ENCODE results near the gene STAT1. TPM values are rescaled to one million over a fixed set of nuclear protein-coding genes. Genes with fewer than 3 reads are reported as not detected.
A peak's percentile ranks its signal among the peaks of the same experiment; 100 is the strongest.

The STAT1 gene
- total and polyA plus RNA-seq, 3 donors from 2014 or later, result 52.7 to 87.1 (median 60.5) TPM

- Histone ChIP-seq H3K27me3 (no peaks in the 10 kb centered on the region), H3K4me3 (peak overlapping the region; percentile 84 to 90), H3K36me3 (ENCODE audit: low read depth, missing control alignments) (no peaks in the 10 kb centered on the region), H3K27ac (peak overlapping the region; percentile 51 to 93), H3K9me3 (no peaks in the 10 kb centered on the region), H3K4me1 (peaks cover 13% of the 10 kb centered on the region)
- intact Hi-C loops (cut with DNase I; ENCODE audit: low total_unique reads), result no loop called here
- WGBS, 2 donors, result 25 to 30% methylated on average over 14 of the region's 14 CpGs
- DNase-seq, result no peak
- TF ChIP-seq POLR2A (IDR thresholded peaks at IDR 0.05) (no peak), CTCF (IDR thresholded peaks at IDR 0.05) (no peak)
These were observed 908 bp downstream of the STAT1 start for GRCh38 chr2:191012845-191013681.

- intact Hi-C loops (cut with DNase I; ENCODE audit: low total_unique reads), result no loop called here
- no peak overlapping the region for H3K4me3 ChIP-seq
- 90 to 94% methylated on average over 3 of the region's 3 CpGs for WGBS, 2 donors
- no peak overlapping the region for H3K27ac ChIP-seq
- H3K36me3 ChIP-seq (ENCODE audit: low read depth, missing control alignments), result no peaks in the 10 kb centered on the region
- H3K4me1 ChIP-seq, result peaks cover 13% of the 10 kb centered on the region
- TF ChIP-seq POLR2A (IDR thresholded peaks at IDR 0.05) (no peak), CTCF (IDR thresholded peaks at IDR 0.05) (no peak)
- H3K9me3 ChIP-seq, result no peaks in the 10 kb centered on the region
- DNase-seq, result no peak
- no peaks in the 10 kb centered on the region for H3K27me3 ChIP-seq
These were observed 1.6 kb downstream of the STAT1 start for GRCh38 chr2:191012346-191012745.

- no peak overlapping the region for H3K27ac ChIP-seq
- WGBS, 2 donors, result 87 to 89% methylated on average over 14 of the region's 14 CpGs
These were observed 2.8 kb downstream of the STAT1 start for GRCh38 chr2:191010887-191011885.

More at GRCh38 chr2:191010887-191011885, 2.8 kb downstream of the STAT1 start:
- Histone ChIP-seq H3K27me3 (no peaks in the 10 kb centered on the region), H3K4me1 (peaks cover 13% of the 10 kb centered on the region), H3K4me3 (no peak overlapping the region), H3K9me3 (no peaks in the 10 kb centered on the region), H3K36me3 (ENCODE audit: low read depth, missing control alignments) (peaks cover 2% of the 10 kb centered on the region)
- TF ChIP-seq CTCF (IDR thresholded peaks at IDR 0.05), result no peak
- no peak for TF ChIP-seq POLR2A (IDR thresholded peaks at IDR 0.05)
- no peak for DNase-seq
- intact Hi-C loops (cut with DNase I; ENCODE audit: low total_unique reads), result no loop called here
